UCSD-AML1 (cell line): ENCODE measurements around the gene MED27.

Experiments used
- DNase-seq: peaks from one replicate; lab custom pipeline; 2025; ENCODE audit not compliant: unreplicated experiment; lab: John Stamatoyannopoulos, UW

Gene MED27

GRCh38 chr9:131823701-131824146 is 255.9 kb downstream of the MED27 start:
- no peak for DNase-seq

GRCh38 chr9:131818089-131818488 is 261.6 kb downstream of the MED27 start:
- no peak for DNase-seq

- DNase-seq: no peak
Measured at GRCh38 chr9:131817627-131818026, 262.0 kb downstream of the MED27 start.

GRCh38 chr9:131817073-131817472 is 262.6 kb downstream of the MED27 start:
- DNase-seq: no peak

- no peak for DNase-seq
Measured at GRCh38 chr9:131815970-131816873, 263.4 kb downstream of the MED27 start.

GRCh38 chr9:131814707-131815106 is 265.0 kb downstream of the MED27 start:
- DNase-seq: no peak

GRCh38 chr9:131813116-131813515 is 266.6 kb downstream of the MED27 start:
- no peak for DNase-seq

GRCh38 chr9:131812116-131812790 is 267.4 kb downstream of the MED27 start:
- DNase-seq: no peak

GRCh38 chr9:131811405-131811804 is 268.3 kb downstream of the MED27 start:
- DNase-seq: no peak

- DNase-seq: no peak
Measured at GRCh38 chr9:131810351-131811170, 269.1 kb downstream of the MED27 start.
